K562 (cell line): Measurements from ENCODE around the gene ENDOG. TPM values are rescaled to one million over a fixed set of nuclear protein-coding genes. Genes with fewer than 3 reads are reported as not detected.

Experiments
- ATAC-seq: fragments of 200-7000 bp; cut with Tn5 transposase; 3 replicates; pipeline ENCODE4 v1.9.1; 2020; ENCODE audit warnings: moderate library complexity
- BruUV-seq: library from RNA; stranded (reverse); fragments of 400-500 nt; replicated peaks from 2 replicates; lab custom pipeline; 2021; lab: Mats Ljungman, UMichigan
- CTCF ChIA-PET: fragments of 300-600 bp; formaldehyde crosslinking; extraction: SDS; loops from one replicate; lab custom pipeline; 2021; ENCODE audit warnings: low intra/inter-chr PET ratio; lab: Yijun Ruan, JAX
- POLR2A ChIA-PET: fragments of 300-600, 350-650 bp; sonication (Branson Sonifier 250); formaldehyde crosslinking; extraction: SDS; loops from one replicate; lab custom pipeline; 2021; ENCODE audit warnings: antibody characterized with exemption, inconsistent platforms; lab: Yijun Ruan, JAX
- DNase-seq, 4 experiments: peaks; one replicate each; pipeline versions ENCODE4 v3.0.0 to v3.0.0-alpha.2; 2011 to 2018; ENCODE audit warnings: low spot score in 3 of 4, mixed read lengths in 3 of 4; ENCODE audit errors: extremely low read depth in 1 of 4
- FAIRE-seq: peaks from 2 replicates; lab custom pipeline; 2011; peaks lifted over from hg19 to GRCh38; lab: Jason Lieb, UNC
- H2AFZ ChIP-seq: 2 replicates; pipeline ENCODE4 v1.6.0; 2011; ENCODE audit warnings: low read depth, low read length, control low read depth, inconsistent platforms
- H3K27ac ChIP-seq: fragments of 200-600 bp; 3 replicates; pipeline ENCODE4 v1.8.0; 2011; ENCODE audit warnings: low read depth, mild to moderate bottlenecking, control low read depth, inconsistent platforms, low read length, moderate library complexity, mixed read lengths; ENCODE audit errors: extremely low read depth
- H3K27me3 ChIP-seq, 2 experiments: fragments of 300-600 bp in 1 of 2; 2 replicates in 1 of 2; 3 replicates in 1 of 2; pipeline versions ENCODE4 v1.6.0 to v1.8.0; 2011; ENCODE audit warnings: inconsistent platforms in 2 of 2, low read length in 2 of 2, mild to moderate bottlenecking in 1 of 2, mixed read lengths in 1 of 2, moderate library complexity in 1 of 2; ENCODE audit not compliant: control insufficient read depth in 2 of 2, insufficient read depth in 2 of 2
- H3K36me3 ChIP-seq: fragments of 300-600 bp; 3 replicates; pipeline ENCODE4 v1.8.0; 2011; ENCODE audit warnings: mild to moderate bottlenecking, low read length, inconsistent platforms; ENCODE audit not compliant: control insufficient read depth, insufficient read depth
- H3K4me1 ChIP-seq, 2 experiments: fragments of 200-600 bp in 1 of 2; replicated peaks in 1 of 2; 2 replicates in 1 of 2; 3 replicates in 1 of 2; pipeline versions ENCODE4 v1.5.1 to v1.8.0; 2011; ENCODE audit warnings: inconsistent platforms in 2 of 2, low read length in 2 of 2, mild to moderate bottlenecking in 1 of 2, mixed read lengths in 1 of 2, moderate library complexity in 1 of 2; ENCODE audit not compliant: control insufficient read depth in 2 of 2, insufficient read depth in 2 of 2
- H3K4me2 ChIP-seq: 2 replicates; pipeline ENCODE4 v1.6.1; 2011; ENCODE audit warnings: low read length, control low read depth, inconsistent platforms, mixed read lengths; ENCODE audit not compliant: insufficient read depth
- H3K4me3 ChIP-seq: fragments of 200-600 bp; sonication (generic), shearing (Covaris generic); 2 replicates; pipeline ENCODE4 v1.5.1; 2016; ENCODE audit warnings: control low read depth, inconsistent platforms
- H3K79me2 ChIP-seq: fragments of 200-600 bp; 3 replicates; pipeline ENCODE4 v1.8.0; 2011; ENCODE audit warnings: low read length, inconsistent platforms; ENCODE audit not compliant: control insufficient read depth, insufficient read depth
- H3K9ac ChIP-seq, 2 experiments: 2 replicates each; pipeline versions ENCODE4 v1.6.0 to v1.6.1; 2011; ENCODE audit warnings: low read depth in 2 of 2, low read length in 2 of 2, control low read depth in 1 of 2, inconsistent platforms in 1 of 2, mild to moderate bottlenecking in 1 of 2, mixed read lengths in 1 of 2; ENCODE audit not compliant: insufficient read depth in 1 of 2
- H3K9me1 ChIP-seq: one replicate; pipeline ENCODE4 v1.6.0; 2011; ENCODE audit warnings: inconsistent platforms, mild to moderate bottlenecking, low read length, moderate library complexity; ENCODE audit not compliant: control insufficient read depth, insufficient read depth
- H3K9me3 ChIP-seq: replicated peaks from 2 replicates; pipeline ENCODE4 v1.5.1; 2011; ENCODE audit warnings: low read depth, low read length, inconsistent platforms; ENCODE audit not compliant: control insufficient read depth, insufficient read depth
- H4K20me1 ChIP-seq: replicated peaks from 2 replicates; pipeline ENCODE4 v1.6.1; 2011; ENCODE audit warnings: low read length, inconsistent platforms, mixed read lengths; ENCODE audit not compliant: control insufficient read depth, insufficient read depth
- KDM4B ChIP-seq, 2 experiments: fragments of 450-650 bp in 1 of 2; sonication (generic) in 1 of 2; IDR thresholded peaks; 2 replicates each; pipeline ENCODE4 v1.6.1; 2016 to 2017; ENCODE audit warnings: borderline replicate concordance in 2 of 2, antibody characterized with exemption in 1 of 2, low read depth in 1 of 2, mild to moderate bottlenecking in 1 of 2
- PHF21A ChIP-seq: fragments of 450-650 bp; IDR thresholded peaks from 2 replicates; pipeline ENCODE4 v1.6.1; 2017; ENCODE audit warnings: low read depth, borderline replicate concordance
- POLR2G ChIP-seq: fragments of 200-400 bp; formaldehyde crosslinking; IDR thresholded peaks from 2 replicates; pipeline ENCODE4 v1.6.1; 2017; ENCODE audit warnings: low read depth, mild to moderate bottlenecking, antibody characterized with exemption, low read length, moderate library complexity
- RBFOX2 ChIP-seq: fragments of 200-400 bp; formaldehyde crosslinking; IDR thresholded peaks from 2 replicates; pipeline ENCODE4 v1.6.1; 2017; ENCODE audit warnings: low read depth, mild to moderate bottlenecking, low read length, moderate library complexity
- STAT5A ChIP-seq: IDR thresholded peaks from 2 replicates; pipeline ENCODE4 v1.6.1; 2012; ENCODE audit warnings: low read length, inconsistent platforms, borderline replicate concordance
- TEAD1 ChIP-seq, 2 experiments: fragments of 450-650 bp in 1 of 2; sonication (generic) in 1 of 2; formaldehyde crosslinking; IDR thresholded peaks; 2 replicates each; pipeline versions ENCODE4 v1.4.0 to v1.8.0; 2020 to 2022; ENCODE audit warnings: mild to moderate bottlenecking in 2 of 2, missing genetic modification reagents in 1 of 2
- ZC3H8 ChIP-seq: fragments of 450-650 bp; IDR thresholded peaks from 2 replicates; pipeline ENCODE4 v1.6.1; 2017
- ZNF644 ChIP-seq: fragments of 200-800 bp; sonication (Bioruptor generic); IDR thresholded peaks from 2 replicates; pipeline ENCODE4 v1.6.1; 2016; ENCODE audit warnings: low read depth, missing genetic modification characterization, missing compliant biosample characterization
- ZNF75A ChIP-seq: fragments of 450-650 bp; formaldehyde crosslinking; IDR thresholded peaks from 2 replicates; pipeline ENCODE4 v1.4.0; 2020; ENCODE audit warnings: mild to moderate bottlenecking
- ZNF785 ChIP-seq: fragments of 250-450 bp; sonication (Bioruptor Pico); IDR thresholded peaks from 2 replicates; pipeline ENCODE4 v1.4.0; 2020; ENCODE audit warnings: mild to moderate bottlenecking
- WGBS: fragments of 100-300 bp; shearing (Covaris generic); methylation state at CpG from one replicate; pipeline ENCODE4 v1.1.6; 2016; ENCODE audit warnings: low coverage, mixed read lengths; ENCODE audit not compliant: insufficient coverage; ENCODE audit errors: missing lambda C conversion rate; 5-methylcytosine and 5-hydroxymethylcytosine counted together
- in situ Hi-C: fragments of 300-500 bp; cut with MboI; formaldehyde crosslinking; loops from 4 replicates; pipeline ENCODE4 v1.15.0; 2018; ENCODE audit warnings: inconsistent platforms, mixed read lengths
- intact Hi-C: fragments of 100-400 bp; cut with micrococcal nuclease; formaldehyde crosslinking; loops from 2 replicates; pipeline ENCODE4 v1.14.2; 2022
- polyA plus RNA-seq, 8 experiments: library from polyadenylated mRNA; depleted of rRNA in 4 of 8; stranded (reverse) in 5 of 8; unstranded in 3 of 8; fragments of >200 nt; fragmentation: Nextera tagmentation in 2 of 8; fragmentation: Illumina TruSeq in 1 of 8; extraction: Ambion mirVana in 2 of 8; extraction: Trizol in 1 of 8; gene quantifications; 2 replicates each; pipeline versions ENCODE4 v1.2.1 to v1.2.3, GENCODE V29; 2011 to 2014; ENCODE audit warnings: inconsistent platforms in 1 of 8, missing spikeins in 1 of 8
- total RNA-seq, 7 experiments: library from RNA; depleted of rRNA in 6 of 7; stranded (reverse); fragments of >200 nt in 6 of 7; fragmentation: Illumina TruSeq in 2 of 7; extraction: Trizol in 2 of 7; gene quantifications; 2 replicates each; pipeline versions ENCODE4 v1.2.1 to v1.2.3, GENCODE V29; 2011 to 2021; ENCODE audit warnings: low replicate concordance in 1 of 7
- TF ChIP-seq, protein P1 (sequence below), 3 experiments: IDR thresholded peaks in 2 of 3; conservative IDR thresholded peaks in 1 of 3; 2 replicates each; pipeline ENCODE4 v1.5.1; 2011 to 2012; ENCODE audit warnings: low read length in 3 of 3, mild to moderate bottlenecking in 3 of 3, control low read depth in 2 of 3, improper control_type of control experiment in 1 of 3, inconsistent platforms in 1 of 3, low read depth in 1 of 3, mixed read lengths in 1 of 3, moderate library complexity in 1 of 3; ENCODE audit not compliant: insufficient read depth in 2 of 3
- TF ChIP-seq, protein P2 (sequence below): sonication (generic); formaldehyde crosslinking; IDR thresholded peaks from 2 replicates; pipeline ENCODE4 v1.8.1; 2023; ENCODE audit warnings: mild to moderate bottlenecking, missing genetic modification reagents

Gene ENDOG
- total and polyA plus RNA-seq, 9 of the 15 experiments (the other 6 are each of a cell fraction or from before 2014, with no cell fraction given) = 1.2 to 91.0 (median 25.5) TPM

DNA sequence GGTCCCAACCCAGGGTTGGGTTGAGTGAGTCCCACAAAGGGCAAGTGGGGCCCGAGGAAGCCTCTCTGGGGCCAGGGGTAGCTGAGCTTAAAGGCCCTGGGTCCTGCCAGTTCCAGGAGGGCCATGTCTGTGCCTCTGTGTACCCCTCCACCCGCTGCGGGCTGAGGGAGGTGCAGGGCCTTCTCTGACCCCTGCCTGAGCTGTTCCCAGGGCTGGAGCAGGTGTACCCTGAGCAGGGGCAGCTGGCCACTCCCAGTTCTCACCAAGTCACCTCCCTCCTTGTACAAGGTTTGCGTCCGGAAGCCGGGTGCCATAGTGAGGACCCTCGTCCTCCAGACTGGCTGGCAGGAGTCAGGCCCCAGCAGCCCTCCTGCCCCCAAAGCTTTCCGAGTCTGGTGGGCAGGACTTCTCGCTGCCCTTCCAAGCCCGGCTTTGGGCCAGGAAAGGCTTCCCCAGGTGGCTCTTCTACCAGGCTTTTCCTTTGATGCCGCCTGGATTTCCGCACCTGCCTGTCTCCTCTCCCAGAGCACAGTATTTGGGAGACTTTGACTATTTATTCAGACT is 9.2 kb upstream of the ENDOG start:
- Histone ChIP-seq H3K4me2 (no peak overlapping the region), H3K9me3 (no peaks in the 10 kb centered on the region), H3K4me1 (peaks cover 0 to 3% of the 10 kb centered on the region in 2 experiments; a peak in 3 of 5 replicates), H4K20me1 (no peaks in the 10 kb centered on the region), H2AFZ (no peak overlapping the region), H3K36me3 (peaks cover 45% of the 10 kb centered on the region; the same call in 1 of the 3 replicates), H3K79me2 (no peaks in the 10 kb centered on the region), H3K9me1 (no peaks in the 10 kb centered on the region), H3K27ac (no peak overlapping the region), H3K9ac (no peak overlapping the region), H3K27me3 (no peaks in the 10 kb centered on the region), H3K4me3 (no peak overlapping the region)
- no peak for TF ChIP-seq ZC3H8
- TF ChIP-seq ZNF644 = no peak
- no peak for TF ChIP-seq ZNF75A (CRISPR knock-in tag)
- TF ChIP-seq TEAD1 (CRISPR knock-in tag; IDR thresholded peaks at IDR 0.05) = no peak
- TF ChIP-seq PHF21A = no peak
- TF ChIP-seq POLR2G = 0 out of 2 replicates have a peak, but pooled peaks have one; percentile 37
- TF ChIP-seq STAT5A = no peak
- no peak for TF ChIP-seq ZNF785
- TF ChIP-seq RBFOX2 = peak; percentile 25; the same call in 1 of the 2 replicates
- TF ChIP-seq, protein P1, sequence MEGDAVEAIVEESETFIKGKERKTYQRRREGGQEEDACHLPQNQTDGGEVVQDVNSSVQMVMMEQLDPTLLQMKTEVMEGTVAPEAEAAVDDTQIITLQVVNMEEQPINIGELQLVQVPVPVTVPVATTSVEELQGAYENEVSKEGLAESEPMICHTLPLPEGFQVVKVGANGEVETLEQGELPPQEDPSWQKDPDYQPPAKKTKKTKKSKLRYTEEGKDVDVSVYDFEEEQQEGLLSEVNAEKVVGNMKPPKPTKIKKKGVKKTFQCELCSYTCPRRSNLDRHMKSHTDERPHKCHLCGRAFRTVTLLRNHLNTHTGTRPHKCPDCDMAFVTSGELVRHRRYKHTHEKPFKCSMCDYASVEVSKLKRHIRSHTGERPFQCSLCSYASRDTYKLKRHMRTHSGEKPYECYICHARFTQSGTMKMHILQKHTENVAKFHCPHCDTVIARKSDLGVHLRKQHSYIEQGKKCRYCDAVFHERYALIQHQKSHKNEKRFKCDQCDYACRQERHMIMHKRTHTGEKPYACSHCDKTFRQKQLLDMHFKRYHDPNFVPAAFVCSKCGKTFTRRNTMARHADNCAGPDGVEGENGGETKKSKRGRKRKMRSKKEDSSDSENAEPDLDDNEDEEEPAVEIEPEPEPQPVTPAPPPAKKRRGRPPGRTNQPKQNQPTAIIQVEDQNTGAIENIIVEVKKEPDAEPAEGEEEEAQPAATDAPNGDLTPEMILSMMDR (IDR thresholded peaks at IDR 0.05 in 2 of 3, conservative IDR thresholded peaks at IDR 0.05 in 1 of 3; ENCODE audit: insufficient read depth in 2 of 3, low read depth in 1 of 3, low read length in 3 of 3) = no peak
- TF ChIP-seq, protein P2, sequence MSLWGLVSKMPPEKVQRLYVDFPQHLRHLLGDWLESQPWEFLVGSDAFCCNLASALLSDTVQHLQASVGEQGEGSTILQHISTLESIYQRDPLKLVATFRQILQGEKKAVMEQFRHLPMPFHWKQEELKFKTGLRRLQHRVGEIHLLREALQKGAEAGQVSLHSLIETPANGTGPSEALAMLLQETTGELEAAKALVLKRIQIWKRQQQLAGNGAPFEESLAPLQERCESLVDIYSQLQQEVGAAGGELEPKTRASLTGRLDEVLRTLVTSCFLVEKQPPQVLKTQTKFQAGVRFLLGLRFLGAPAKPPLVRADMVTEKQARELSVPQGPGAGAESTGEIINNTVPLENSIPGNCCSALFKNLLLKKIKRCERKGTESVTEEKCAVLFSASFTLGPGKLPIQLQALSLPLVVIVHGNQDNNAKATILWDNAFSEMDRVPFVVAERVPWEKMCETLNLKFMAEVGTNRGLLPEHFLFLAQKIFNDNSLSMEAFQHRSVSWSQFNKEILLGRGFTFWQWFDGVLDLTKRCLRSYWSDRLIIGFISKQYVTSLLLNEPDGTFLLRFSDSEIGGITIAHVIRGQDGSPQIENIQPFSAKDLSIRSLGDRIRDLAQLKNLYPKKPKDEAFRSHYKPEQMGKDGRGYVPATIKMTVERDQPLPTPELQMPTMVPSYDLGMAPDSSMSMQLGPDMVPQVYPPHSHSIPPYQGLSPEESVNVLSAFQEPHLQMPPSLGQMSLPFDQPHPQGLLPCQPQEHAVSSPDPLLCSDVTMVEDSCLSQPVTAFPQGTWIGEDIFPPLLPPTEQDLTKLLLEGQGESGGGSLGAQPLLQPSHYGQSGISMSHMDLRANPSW = no peak
- no peak for TF ChIP-seq KDM4B (IDR thresholded peaks at IDR 0.05; ENCODE audit: borderline replicate concordance in 2 of 2, low read depth in 1 of 2)
- ChIA-PET CTCF (no interaction called here), POLR2A (interaction anchor here (0.6 to 2.3 kb wide), 4 partner anchors 10 to 403 kb away, joined by 3 to 21 read pairs (median 8); partner anchors contain the start of gene ENDOG)
- ATAC-seq (peak; percentile 48; the same call in 2 of the 3 replicates), FAIRE-seq (no peak), DNase-seq (no peak)
- WGBS = 91% methylated on average over 12 of the region's 12 CpGs
- intact Hi-C loops (no loop called here), in situ Hi-C loops (no loop called here)
- BruUV-seq = no TSS peak
